B cell (primary cell): ENCODE results near the gene PRR16.

Experiments used
- CTCF ChIP-seq: fragments of 200-600 bp; IDR thresholded peaks from one replicate; pipeline ENCODE4 v1.8.0; 2022; ENCODE audit warnings: antibody characterized with exemption, mild to moderate bottlenecking
- EZH2 ChIP-seq: IDR thresholded peaks from 2 replicates; pipeline ENCODE4 v1.6.1; 2012; ENCODE audit warnings: borderline replicate concordance, low read depth, mild to moderate bottlenecking, moderate library complexity, low read length; ENCODE audit not compliant: insufficient read depth, poor library complexity, severe bottlenecking

- no peak for TF ChIP-seq CTCF
- no peak for TF ChIP-seq EZH2
These were observed 7.9 kb downstream of the PRR16 start for GRCh38 chr5:120471971-120472370.
